Activated T-helper 1 cell treated with anti-CD3 and anti-CD28 coated beads, Interleukin-2, amount 50 U/mL, for 16 hours (primary cell): Measurements from ENCODE around the gene RANGAP1.
"Not testable (repeated sequence)": the region's sequence is repeated elsewhere in the genome, so short reads cannot be mapped to it uniquely, and the experiment has no call there.

ENCODE experiments used
- DNase-seq, 2 donors: peaks; one replicate each; pipeline ENCODE4 v3.0.0-alpha.2; 2020; ENCODE audit warnings: low read depth in 1 of 2, low spot score in 1 of 2

Gene RANGAP1

DNA sequence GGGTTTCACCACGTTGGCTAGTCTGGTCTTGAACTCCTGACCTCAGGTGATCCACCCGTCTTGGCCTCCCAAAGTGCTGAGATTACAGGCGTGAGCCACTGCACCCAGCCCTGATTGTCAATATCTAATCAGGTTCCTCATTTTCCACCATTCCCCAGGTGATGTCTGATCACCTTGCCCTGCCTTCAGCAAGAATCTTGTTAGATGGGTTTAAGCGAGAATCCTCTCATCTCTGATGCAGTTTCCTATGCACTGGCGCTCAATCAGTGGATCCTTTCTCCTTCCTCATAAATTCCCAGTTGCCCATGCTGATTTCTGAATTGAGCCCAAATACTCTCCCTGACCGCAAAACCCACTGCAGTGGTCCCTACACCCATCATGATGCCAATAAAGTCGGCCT is 14.7 kb upstream of the RANGAP1 start:
- DNase-seq: no peak

DNA sequence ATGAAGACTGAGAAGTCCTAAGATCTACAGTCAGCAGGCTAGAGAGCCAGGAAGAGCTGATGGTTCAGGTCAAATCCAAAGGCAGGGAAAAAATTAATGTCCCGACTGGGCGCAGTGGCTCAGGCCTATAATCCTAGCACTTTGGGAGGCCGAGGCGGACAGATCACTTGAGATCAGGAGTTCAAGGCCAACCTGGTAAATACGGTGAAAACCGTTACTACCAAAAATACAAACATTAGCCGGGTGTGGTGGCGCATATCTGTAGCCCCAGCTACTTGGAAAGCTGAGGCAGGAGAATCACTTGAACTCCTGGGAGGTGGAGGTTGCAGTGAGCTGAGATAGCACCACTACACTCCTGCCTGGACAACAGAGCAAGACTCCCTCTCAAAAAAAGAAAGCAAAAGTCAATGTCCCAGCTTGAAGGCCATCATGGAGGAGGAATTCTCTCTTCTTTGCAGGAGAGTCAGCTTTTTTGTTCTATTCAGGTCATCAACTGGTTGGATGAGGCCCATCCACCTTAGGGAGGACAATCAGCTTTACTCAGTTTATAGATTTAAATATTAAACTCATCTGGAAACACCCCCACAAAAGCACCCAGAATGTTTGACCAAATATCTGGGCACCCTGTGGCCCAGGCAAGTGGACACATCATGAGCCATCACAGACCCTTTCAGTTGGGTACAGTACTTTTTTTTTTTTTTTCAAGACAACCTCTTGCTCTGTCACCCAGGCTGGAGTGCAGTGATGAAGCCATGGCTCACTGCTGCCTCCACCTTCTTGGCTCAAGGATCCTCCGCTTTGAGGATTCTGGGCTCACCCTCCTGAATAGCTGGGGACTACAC is 11.1 kb upstream of the RANGAP1 start:
- DNase-seq: no peak

DNA sequence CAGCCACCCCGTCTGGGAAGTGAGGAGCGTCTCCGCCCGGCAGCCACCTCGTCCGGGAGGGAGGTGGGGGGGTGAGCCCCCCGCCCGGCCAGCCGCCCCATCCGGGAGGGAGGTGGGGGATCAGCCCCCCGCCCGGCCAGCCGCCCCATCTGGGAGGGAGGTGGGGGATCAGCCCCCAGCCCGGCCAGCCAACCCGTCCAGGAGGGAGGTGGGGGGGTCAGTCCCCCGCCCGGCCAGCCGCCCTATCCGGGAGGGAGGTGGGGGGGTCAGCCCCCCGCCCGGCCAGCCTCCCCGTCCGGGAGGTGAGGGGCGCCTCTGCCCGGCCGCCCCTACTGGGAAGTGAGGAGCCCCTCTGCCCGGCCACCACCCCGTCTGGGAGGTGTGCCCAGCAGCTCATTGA is 8.8 kb upstream of the RANGAP1 start:
- DNase-seq: not testable (repeated sequence)

DNA sequence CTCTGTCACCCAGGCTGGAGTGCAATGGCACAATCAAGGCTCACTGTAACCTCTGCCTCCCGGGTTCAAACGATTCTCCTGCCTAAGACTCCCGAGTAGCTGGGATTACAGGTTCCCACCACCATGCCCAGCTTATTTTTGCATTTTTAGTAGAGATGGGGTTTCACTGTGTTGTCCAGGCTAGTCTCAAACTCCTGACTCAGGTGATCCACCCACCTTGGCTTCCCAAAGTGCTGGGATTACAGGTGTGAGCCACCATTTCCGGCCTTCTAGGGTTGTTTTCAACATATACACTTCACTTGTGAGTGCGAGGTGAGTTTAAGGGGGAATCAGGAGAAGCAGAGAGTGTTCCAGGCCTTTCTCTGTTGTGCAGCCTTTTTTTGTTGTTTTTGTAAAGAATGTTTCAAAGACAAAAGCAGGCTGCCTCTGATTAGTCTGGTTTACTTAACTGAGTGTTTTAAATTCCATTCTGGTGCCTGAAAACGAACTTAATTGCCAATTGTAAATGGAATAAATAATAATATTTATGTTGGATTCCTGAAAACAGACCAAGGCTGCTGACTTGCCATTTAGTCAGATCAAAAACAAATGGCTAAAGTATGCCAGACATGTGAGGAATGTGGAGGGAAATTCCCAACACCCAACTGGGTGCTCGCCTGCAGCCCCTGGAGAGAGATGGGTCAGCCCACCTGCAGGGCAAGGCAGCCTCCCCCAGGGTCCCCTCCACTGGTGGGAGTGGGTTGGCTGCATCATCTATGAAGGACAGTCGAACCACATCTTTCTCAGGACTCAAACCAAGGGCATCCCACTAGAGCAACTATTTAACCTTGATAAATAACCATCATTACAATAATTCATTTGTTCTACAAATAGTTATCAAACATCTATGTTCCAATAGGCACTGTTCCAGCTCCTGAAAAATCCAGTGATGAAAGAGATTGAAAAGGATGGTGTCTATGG is 4.6 kb upstream of the RANGAP1 start:
- no peak for DNase-seq

DNA sequence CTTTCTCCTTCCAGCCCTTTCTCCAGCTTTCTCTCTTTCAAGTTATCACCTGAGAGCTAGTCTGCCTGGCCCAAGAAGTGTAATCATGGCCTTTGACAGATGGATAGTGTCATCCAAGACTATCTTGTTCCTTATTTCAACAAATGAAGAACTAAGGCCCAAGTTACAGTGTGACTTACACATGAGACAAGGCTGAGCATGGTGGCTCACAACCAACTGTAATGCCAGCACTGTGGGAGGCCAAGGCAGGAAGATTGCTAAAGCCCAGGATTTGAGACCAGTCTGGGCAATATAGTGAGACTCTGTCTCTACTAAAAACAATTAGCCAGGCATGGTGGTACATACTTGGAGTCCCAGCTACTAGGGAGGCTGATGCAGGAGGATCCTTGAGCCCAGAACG is 3.7 kb upstream of the RANGAP1 start:
- no peak for DNase-seq

DNA sequence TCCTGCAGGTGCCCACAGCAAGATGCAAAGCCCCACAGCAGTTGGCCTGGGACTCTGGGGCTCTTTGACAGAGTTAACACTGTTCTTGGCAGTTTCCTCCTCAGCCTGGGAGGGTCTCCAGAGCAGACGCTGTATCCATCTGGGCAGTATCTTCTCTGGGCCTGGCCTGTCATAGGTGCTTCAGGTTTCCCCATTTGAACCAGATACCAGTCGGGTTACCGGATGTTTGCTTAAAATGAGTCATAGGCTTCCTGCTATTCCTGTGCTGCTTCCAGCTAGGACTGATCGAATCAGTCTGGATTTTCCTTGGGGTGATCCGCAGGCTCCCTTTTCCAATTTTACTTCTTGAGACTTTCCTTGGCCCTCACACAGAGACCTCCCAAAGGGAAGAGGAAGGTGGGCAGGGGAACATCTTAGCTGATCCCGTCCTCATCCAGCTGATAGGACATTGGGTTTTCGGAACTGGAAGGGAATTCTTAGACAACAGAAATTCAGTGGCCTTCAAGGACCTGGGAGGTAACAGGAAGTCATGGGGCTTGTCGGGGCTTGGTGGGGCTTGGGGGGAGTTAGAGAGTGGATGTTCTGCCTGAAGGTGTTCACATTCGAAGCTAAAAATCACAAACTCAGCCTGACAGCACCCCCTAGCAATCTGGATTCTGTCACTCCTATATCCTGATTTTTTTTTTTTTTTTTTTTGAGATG is 2.4 kb upstream of the RANGAP1 start:
- DNase-seq: no peak

DNA sequence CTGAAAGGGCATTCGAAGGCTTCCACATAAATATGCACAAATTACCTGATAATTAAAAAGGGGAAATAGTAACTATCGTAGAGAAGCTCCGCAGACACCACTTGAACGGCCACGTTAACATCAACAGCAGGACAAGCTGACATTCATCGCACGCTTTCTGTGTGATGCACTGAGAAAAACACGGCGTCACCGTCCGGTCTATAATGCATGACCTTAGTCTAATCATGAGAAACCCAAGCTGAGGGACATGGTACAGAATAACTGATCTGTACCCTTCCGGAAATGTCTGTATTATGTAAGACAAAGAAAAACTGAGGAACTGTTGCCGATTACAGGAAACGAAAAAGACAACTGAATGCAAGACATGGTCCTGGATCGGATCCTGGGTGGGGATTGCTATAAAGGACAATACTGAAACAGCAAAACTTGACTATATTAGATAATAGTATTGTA is 678 bp upstream of the RANGAP1 start:
- DNase-seq: peak; percentile 12 to 31

DNA sequence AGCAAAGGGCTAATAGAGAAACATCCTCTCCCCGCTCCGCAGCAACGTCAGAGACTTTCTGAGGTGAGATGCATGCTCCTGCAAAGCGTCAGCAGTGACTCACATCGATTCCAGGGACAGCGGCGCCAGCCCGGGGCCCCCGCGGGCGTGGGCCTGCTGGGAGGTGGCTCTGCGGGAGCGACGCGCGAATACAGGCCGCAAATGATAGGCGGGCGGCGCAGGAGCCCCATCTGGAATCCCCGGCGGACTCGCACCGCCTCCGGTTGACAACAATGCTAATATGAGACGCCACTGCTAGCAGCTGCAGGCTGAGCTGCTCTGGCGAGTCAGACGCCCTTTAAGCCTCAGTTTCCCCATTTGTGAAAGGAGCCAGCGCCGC is 557 bp downstream of the RANGAP1 start:
- DNase-seq: peak; percentile 58 to 86

DNA sequence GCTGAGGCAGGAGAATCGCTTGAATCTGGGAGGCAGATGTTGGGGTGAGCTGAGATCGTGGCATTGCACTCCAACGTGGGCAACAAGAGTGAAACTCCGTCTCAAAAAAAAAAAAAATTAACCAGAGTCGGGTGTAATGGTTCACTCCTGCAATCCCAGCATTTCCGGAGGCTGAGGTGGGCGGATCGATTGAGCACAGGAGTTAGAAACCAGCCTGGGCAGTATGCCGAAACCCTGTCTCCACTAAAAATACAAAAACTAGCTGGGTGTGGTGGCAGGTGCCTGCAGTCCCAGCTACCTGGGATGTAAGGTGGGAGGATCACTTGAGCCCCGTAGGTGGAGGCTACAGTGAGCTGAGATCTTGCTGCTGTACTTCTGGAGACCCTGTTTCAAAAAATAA is 1.5 kb downstream of the RANGAP1 start:
- DNase-seq: no peak

DNA sequence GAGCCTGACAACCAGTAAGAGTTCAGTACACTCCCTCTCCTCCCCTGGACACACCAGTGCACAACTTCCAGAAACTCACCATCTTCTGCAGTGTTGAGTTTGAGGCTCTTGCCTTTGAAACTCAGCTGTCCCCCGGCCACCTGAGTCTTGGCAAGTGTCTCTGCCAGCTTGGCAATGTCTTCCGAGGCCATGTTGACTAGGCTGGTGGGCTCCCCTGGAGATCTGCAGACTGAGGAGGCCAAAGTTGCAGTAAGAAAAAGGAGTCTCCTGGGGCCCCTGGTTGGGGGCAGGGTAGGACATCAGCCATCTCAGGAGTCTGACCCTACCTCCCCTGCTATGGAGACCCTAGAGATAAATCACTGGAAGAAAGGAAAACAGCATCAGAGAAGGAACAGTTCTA is 5.1 kb downstream of the RANGAP1 start:
- DNase-seq: no peak

DNA sequence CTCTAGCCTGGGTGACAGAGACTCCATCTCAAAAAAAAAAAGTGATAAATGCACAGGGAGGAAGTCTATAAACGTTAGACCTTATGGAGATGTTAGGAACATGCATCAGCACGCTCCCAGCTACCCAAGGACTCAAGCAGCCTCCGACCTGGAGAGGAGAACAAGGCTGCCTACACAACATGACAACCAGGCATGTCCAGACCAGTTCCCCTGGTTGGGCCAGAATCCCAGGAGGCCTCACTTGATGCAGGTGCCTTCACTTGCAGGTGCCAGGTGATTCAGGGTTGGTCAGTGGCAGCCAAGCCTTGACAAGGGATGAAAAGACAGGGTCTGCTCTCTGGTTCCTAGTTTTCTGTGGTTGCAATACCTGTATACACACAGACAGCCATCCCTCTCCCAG is 5.9 kb downstream of the RANGAP1 start:
- DNase-seq: no peak

DNA sequence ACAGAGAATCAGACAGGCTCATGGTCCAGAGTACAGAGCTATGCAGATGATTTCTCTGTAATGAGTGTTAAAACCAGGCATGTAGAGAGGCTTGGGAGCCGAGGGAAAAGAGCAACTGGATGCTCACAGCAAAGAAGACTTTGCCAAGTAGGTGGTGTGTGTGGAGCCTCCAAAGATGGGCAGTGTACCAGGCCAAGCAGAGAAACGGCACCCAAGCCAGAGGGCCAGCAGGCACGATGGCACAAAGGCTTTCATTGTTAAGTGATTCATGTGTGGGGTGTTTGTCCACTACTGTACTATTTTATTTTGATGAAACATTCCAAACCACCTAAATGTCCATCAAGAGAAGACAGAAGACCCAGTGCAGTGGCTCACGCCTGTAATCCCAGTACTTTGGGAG is 11.1 kb downstream of the RANGAP1 start:
- no peak for DNase-seq

DNA sequence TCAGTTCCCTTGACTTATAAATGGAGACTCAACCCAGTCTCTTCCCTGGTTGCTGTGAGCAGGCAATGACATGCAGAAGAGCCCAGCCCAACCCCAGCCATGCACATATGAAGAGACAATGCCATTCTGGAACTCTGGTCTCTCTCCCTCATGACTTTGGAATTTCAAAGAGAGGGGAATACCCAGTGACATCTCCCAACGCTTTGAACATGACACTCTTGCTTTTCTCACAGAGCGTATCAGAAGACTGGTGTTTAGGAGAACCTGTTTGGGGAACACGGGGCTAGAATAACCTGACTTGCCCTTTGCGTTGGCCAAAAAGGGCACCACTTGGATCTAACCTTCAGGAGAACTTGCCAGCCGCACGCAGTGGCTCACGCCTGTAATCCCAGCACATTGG is 12.9 kb downstream of the RANGAP1 start:
- DNase-seq: no peak

DNA sequence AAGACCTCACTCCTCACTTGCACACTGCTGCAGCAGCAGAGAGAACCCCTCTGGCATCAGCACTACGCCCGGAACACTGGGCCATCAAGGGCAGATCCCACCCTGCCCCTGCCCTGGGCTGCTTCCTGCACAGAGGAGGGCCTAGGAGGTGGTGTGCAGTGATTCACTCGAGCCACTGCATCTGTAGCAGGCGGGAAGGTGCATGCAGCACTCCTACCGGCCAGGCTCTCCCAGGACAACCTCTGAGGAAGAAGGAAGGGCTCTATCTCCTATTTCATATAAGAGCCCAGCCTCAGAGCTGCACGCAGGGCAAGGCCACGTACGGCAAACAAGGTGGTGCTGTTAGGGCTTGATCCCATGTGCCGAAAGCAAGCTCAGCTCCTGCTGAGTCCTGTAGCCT is 14.2 kb downstream of the RANGAP1 start:
- DNase-seq: no peak

DNA sequence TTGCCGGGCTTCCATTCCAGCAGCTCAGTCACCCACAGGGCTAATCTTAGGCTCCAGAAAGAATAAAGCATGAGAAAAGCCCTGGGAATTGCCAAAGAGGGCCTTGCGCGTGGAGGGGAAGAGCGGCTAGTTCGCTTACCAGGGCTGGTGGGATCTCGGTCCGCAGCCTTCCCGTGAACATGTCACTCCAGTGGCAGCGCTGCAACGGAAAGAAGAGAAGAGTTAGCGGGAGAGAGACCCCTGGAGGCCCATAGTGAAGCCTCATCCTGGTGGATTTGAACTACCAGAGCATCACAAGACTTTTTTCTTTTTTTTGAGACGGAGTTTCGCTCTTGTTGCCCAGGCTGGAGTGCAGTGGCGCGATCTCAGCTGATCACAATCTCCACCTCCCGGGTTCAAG is 18.0 kb downstream of the RANGAP1 start:
- no peak for DNase-seq

DNA sequence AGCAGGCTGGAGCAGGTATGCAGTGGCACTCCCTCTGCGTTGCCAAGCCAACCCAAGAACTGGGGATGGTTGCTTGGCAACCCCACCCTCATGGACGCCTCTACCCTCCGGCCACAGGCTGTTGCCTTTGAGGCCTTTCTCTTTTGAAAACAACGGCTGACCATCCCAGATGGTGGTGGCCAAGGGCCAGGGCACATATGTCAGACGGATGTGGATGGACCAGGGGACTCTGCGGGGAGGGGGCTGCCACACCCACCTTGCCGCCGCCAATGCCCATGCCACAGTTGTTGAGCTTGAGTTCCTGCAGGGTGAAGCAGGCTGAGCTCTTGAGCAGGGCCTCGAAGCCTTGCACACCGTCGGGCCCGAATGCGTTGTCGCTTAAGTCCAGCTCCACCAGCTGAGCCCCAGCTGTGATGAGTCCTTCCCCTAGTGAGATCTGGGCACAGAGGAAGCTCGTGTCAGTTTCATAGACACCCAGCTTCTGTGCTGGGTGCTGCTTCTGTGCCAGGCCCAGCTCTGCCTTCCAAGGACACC is 21.5 kb downstream of the RANGAP1 start:
- DNase-seq: no peak

DNA sequence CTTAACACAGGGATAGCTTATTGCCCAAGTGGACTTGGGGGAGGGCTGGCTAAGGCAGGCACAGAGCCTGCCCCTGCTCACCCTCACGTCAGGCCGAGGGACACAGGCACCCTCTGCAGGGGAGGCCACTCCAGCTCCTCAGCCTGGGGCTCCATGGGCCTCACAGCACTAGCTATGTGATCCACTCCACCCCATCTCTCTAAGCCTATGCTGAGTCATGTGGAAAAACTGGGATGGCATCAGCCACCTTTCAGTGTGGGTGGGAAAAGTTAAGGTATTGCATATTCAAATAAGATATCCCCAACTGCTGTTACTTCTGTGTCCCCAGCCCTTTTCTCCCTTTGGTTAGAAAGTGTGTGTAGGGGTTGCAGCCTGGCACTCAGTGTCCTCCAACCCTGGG is 22.3 kb downstream of the RANGAP1 start:
- DNase-seq: no peak

DNA sequence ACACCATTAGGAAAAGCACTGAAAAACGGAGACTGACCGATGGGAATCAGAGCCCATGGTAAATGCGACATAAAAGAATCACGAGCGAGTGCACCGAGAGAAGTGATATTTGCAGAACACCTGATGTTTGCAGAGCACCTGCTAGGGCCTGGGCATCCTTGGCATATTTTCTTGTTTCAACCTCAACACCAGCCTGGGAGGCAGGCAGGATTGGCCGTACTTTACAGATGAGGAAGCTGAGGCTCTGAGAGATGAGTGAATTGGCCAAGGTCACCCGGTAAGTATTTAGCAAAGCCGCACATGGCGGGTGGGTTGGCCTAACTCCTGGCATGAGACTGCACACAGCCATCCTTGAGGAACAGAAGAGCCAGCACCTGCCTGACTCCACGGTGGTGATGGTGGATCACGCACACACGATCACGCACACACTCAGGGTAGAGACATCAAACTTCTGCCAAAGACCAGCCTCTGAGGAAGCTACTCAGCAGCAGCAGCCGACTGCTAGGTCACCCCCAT is 23.7 kb downstream of the RANGAP1 start:
- no peak for DNase-seq

DNA sequence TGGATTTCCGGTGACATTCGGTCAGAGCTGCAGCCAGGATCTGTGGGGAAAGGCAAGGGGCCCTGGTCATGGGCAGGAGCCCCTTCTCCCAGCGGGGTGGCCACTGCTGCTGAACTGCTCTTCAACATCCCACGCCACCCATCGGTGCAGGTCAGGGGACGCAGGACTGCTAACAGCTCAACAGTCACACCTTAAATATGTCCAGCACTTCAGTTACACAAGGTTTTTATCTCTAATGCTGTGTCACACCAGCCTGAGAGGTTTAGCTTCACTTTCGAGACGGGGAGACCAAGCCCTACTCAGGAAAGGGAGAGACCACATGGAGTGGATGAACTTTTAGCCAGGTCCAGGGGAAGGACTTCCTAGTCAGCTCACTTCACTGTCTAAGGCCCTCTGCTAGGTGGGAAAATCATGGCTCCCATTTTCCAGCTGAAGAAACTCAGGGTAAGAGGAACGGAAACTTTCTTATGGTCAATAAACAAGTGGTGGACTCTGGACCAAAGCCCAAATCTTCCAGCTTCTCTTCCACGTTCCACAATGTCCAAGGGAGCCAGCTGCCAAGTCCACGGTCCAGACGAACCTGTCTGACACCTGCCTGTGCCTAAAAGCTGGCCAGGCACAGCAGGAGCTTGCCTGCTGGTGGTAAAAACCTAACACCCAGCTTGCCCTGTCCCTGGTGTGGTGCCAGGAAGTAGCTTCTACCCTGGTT is 24.3 kb downstream of the RANGAP1 start:
- DNase-seq: no peak

DNA sequence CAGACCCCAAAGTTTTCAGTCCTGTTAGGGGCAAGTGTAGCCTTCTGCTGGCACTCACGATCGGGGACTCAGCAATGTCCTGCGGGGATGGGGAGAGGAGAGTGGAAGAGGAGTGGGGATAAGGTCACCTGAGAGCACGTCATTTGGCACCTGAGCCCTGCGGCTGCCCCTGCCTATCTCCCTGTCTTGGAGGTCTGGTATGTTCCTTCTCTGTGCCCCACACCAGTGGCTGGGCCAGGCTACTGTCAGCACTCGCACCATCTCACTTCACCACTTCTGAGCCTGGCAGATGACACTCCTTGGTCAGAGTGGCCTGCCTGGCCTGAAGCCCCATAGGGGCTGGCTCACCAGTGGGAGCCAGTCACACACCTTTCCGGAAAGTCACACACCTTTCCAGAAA is 25.1 kb downstream of the RANGAP1 start:
- DNase-seq: no peak
